ENCODE data around the gene PHACTR3. TPM values are rescaled to one million over a fixed set of nuclear protein-coding genes. Genes with fewer than 3 reads are reported as not detected.

The PHACTR3 gene
- total and polyA plus RNA-seq, 2 experiments from 2014 or later, result 0.45 to 0.61 TPM

DNA sequence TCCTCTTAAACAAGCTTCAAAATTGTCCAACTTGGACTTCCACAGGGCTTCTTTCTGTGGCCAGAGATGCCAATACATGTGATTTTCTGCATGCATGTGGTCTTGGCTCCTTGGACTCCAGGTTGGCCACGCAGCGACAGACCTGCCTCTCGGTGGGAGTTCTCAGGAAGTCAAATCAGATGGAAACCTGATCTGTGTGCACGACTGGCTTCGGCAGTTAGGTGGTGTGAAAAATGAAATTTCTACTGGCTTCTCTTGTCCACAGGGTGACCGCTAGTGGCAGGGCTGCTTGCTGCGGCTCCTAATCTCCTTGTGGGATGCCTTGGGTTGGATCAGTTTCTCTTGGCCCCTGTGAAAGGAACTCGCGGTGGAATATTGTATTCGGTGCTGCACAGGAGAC lies 57.3 kb downstream of the PHACTR3 start (continued):
- TF ChIP-seq ZNF462 (CRISPR knock-in tag; IDR thresholded peaks at IDR 0.05), result no peak
- TF ChIP-seq STAT1 (IDR thresholded peaks at IDR 0.05; ENCODE audit: unreplicated experiment), result no peak
- TF ChIP-seq EZH2phosphoT487 (IDR thresholded peaks at IDR 0.05; ENCODE audit: unreplicated experiment), result no peak
- TF ChIP-seq CTCF (conservative IDR thresholded peaks at IDR 0.05; ENCODE audit: low read depth in 2 of 2), result no peak

DNA sequence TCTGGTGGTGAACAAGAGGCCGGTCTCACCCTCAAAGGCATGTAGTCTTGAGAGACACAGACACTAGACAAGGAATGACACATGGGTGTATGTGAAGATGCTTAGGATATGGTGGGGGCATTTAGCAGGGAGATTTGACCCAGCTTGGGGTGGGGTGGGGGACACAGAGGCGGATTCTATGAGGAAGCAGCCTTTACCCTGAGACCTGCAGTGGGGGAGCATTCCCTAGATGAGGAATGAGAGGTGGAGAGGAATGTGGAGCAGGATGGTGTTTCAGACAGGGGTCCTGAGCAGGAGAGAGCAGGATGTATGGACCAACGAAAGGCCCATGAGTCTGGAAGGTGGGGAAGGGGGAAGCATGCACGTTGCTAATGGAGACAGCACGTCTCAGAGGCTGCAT lies 57.8 kb downstream of the PHACTR3 start:
- Mint-ChIP-seq H3K9me3 (peaks cover 26% of the 10 kb centered on the region), H3K4me1 (no peaks in the 10 kb centered on the region), H3K36me3 (ENCODE audit: low read depth) (peaks cover 9% of the 10 kb centered on the region; the same call in 2 of the 3 replicates), H3K4me3 (no peak overlapping the region), H3K27me3 (ENCODE audit: insufficient read depth, low read depth, poor library complexity) (peaks cover 13% of the 10 kb centered on the region), H3K27ac (no peak overlapping the region)
- peaks cover under 1% of the 10 kb centered on the region; the same call in 1 of the 2 replicates for H3K27me3 ChIP-seq (ENCODE audit: insufficient read depth)
- no peaks in the 10 kb centered on the region for H3F3A ChIP-seq (replicated peaks; ENCODE audit: low read depth)
- no peak overlapping the region for H3K4me2 ChIP-seq
- no peak overlapping the region for H3K4me3 ChIP-seq
- no peaks in the 10 kb centered on the region for H3K36me3 ChIP-seq (ENCODE audit: insufficient read depth)
- H3K4me1 ChIP-seq (ENCODE audit: insufficient read depth), result no peaks in the 10 kb centered on the region
- no peak for DNase-seq (ENCODE audit: low spot score)
- no peak for ATAC-seq
- no peak overlapping the region for H3K27ac ChIP-seq (ENCODE audit: low read depth)
- no peaks in the 10 kb centered on the region for H3K9me2 ChIP-seq (ENCODE audit: insufficient read depth)
- H3K79me2 ChIP-seq (replicated peaks; ENCODE audit: insufficient read depth), result no peaks in the 10 kb centered on the region
- no peaks in the 10 kb centered on the region for H4K20me1 ChIP-seq (replicated peaks; ENCODE audit: insufficient read depth)
- no peak overlapping the region for H2AFZ ChIP-seq
- no peak for TF ChIP-seq EZH2phosphoT487 (IDR thresholded peaks at IDR 0.05; ENCODE audit: unreplicated experiment)
- no peak for TF ChIP-seq ZNF462 (CRISPR knock-in tag; IDR thresholded peaks at IDR 0.05)
- no peak for TF ChIP-seq ZNF331 (CRISPR knock-in tag; IDR thresholded peaks at IDR 0.05; ENCODE audit: low read depth)
